Tibial nerve (tissue), 4 donors: Measurements from ENCODE around the gene TXNDC8. TPM values are rescaled to one million over a fixed set of nuclear protein-coding genes. Genes with fewer than 3 reads are reported as not detected.

ENCODE experiments used
- DNase-seq, 2 donors: peaks; one replicate each; pipeline ENCODE4 v3.0.0-alpha.2; 2019; ENCODE audit warnings: low spot score in 2 of 2
- H3K27ac ChIP-seq, 4 donors: fragments of 200-600 bp; sonication (generic) in 3 of 4; one replicate each; pipeline ENCODE4 v1.5.1; 2017 to 2019; ENCODE audit warnings: mild to moderate bottlenecking in 1 of 4
- H3K27me3 ChIP-seq, 2 donors: fragments of 200-600 bp; sonication (generic) in 1 of 2; one replicate each; pipeline versions ENCODE4 v1.5.1 to v1.6.0; 2017 to 2019
- H3K36me3 ChIP-seq, 3 donors: fragments of 200-600 bp; sonication (generic); one replicate each; pipeline ENCODE4 v1.5.1; 2018 to 2019
- H3K4me1 ChIP-seq, 4 donors: fragments of 200-600 bp; sonication (generic) in 3 of 4; one replicate each; pipeline ENCODE4 v1.5.1; 2017 to 2019
- H3K4me3 ChIP-seq, 4 donors: fragments of 200-600 bp; sonication (generic) in 3 of 4; one replicate each; pipeline ENCODE4 v1.5.1; 2017 to 2019; ENCODE audit warnings: mild to moderate bottlenecking in 1 of 4, moderate library complexity in 1 of 4
- H3K9me3 ChIP-seq, 4 donors: fragments of 200-600 bp; sonication (generic) in 3 of 4; one replicate each; pipeline ENCODE4 v1.5.1; 2017 to 2019
- EP300 ChIP-seq, 2 donors: sonication (generic); formaldehyde crosslinking; IDR thresholded peaks; one replicate each; pipeline ENCODE4 v1.6.1; 2017; ENCODE audit warnings: antibody characterized with exemption in 2 of 2, mild to moderate bottlenecking in 1 of 2
- POLR2A ChIP-seq, 2 donors: fragments of 450-650 bp; IDR thresholded peaks; one replicate each; pipeline ENCODE4 v1.6.1; 2017; ENCODE audit warnings: antibody characterized with exemption in 2 of 2, mild to moderate bottlenecking in 2 of 2, moderate library complexity in 2 of 2
- WGBS, 2 donors: methylation state at CpG; one replicate each; pipeline ENCODE4 v1.1.5; 2018; 5-methylcytosine and 5-hydroxymethylcytosine counted together
- total RNA-seq, 4 donors: library from RNA; depleted of rRNA; stranded (reverse); fragments of >200 nt; gene quantifications; one replicate each; pipeline ENCODE4 v1.1.0, GENCODE V29; 2016
- TF ChIP-seq, protein P1 (sequence below), 5 experiments: fragments of 200-600 bp in 3 of 5; fragments of 450-650 bp in 2 of 5; sonication (generic) in 3 of 5; IDR thresholded peaks; one replicate each; pipeline ENCODE4 v1.5.1; 2016 to 2019; ENCODE audit warnings: antibody characterized with exemption in 5 of 5, mild to moderate bottlenecking in 3 of 5, moderate library complexity in 2 of 5

The TXNDC8 gene
- total RNA-seq, 4 donors from 2014 or later, result not detected

DNA sequence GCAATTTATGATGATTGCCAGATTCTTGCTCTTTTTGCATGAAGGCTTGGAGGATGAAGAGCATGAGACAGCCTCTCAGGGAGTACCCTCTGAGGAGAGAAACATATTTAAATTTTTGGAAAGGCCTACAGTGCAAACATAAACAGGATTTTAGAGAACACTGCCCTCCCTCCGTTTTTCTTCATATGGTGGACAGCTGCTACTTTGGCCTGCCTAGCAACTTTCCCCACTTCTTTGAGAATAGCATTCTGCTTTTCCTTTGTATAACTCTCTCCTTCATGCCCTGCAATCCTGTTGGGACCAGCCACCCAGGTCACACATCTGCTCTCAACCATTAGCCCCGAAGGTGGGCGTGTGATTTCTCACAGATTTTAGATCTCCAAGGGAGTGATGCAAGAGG is 60.9 kb downstream of the TXNDC8 start:
- Histone ChIP-seq H3K9me3 (no peaks in the 10 kb centered on the region), H3K36me3 (no peaks in the 10 kb centered on the region), H3K4me3 (no peak overlapping the region), H3K4me1 (no peaks in the 10 kb centered on the region), H3K27ac (no peak overlapping the region), H3K27me3 (no peaks in the 10 kb centered on the region)
- 50 to 68% methylated on average over 3 of the region's 3 CpGs for WGBS, 2 donors
- TF ChIP-seq EP300 (IDR thresholded peaks at IDR 0.05), result no peak
- TF ChIP-seq, protein P1, sequence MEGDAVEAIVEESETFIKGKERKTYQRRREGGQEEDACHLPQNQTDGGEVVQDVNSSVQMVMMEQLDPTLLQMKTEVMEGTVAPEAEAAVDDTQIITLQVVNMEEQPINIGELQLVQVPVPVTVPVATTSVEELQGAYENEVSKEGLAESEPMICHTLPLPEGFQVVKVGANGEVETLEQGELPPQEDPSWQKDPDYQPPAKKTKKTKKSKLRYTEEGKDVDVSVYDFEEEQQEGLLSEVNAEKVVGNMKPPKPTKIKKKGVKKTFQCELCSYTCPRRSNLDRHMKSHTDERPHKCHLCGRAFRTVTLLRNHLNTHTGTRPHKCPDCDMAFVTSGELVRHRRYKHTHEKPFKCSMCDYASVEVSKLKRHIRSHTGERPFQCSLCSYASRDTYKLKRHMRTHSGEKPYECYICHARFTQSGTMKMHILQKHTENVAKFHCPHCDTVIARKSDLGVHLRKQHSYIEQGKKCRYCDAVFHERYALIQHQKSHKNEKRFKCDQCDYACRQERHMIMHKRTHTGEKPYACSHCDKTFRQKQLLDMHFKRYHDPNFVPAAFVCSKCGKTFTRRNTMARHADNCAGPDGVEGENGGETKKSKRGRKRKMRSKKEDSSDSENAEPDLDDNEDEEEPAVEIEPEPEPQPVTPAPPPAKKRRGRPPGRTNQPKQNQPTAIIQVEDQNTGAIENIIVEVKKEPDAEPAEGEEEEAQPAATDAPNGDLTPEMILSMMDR (IDR thresholded peaks at IDR 0.05), result no peak
- TF ChIP-seq POLR2A (IDR thresholded peaks at IDR 0.05), result no peak
- no peak for DNase-seq

DNA sequence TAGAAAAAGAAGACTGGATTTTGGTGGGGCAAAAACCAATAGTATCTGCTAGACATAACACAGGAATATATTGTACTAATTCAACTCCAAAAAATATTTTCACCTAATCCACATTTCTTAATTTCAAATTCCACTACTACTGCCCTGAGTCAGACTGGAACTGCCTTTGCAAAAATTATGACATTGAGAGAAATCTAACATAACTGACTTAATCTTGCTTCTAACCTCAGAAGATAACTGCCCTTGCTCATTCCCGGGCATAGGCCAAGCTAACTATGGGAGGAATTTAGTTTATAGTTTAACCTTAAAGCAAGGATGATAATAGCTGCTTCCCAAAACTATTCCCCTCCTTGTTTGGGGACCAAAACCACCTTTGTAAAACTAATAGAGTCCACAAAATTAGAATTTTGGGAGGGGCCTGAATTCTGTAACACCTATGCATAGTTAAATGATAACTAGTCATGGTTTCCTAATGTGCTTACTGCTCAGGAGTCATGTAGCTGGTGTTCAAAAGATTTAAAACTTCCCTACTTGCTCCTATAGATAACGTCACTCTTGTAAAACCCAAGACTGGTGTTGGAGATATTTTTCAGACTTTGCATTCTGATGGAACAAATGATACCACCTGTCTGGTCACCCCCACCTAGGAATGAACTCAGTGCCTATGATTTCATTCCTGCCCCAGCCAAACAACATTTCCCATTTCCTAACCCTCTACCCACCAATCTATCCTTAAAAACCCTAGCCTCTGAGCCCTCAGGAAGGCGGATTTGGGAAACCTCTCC is 67.3 kb downstream of the TXNDC8 start:
- no peaks in the 10 kb centered on the region for H3K36me3 ChIP-seq
- no peaks in the 10 kb centered on the region for H3K27me3 ChIP-seq
- no peak overlapping the region for H3K27ac ChIP-seq
- TF ChIP-seq, protein P1 (IDR thresholded peaks at IDR 0.05), result no peak
- TF ChIP-seq EP300 (IDR thresholded peaks at IDR 0.05), result no peak
- TF ChIP-seq POLR2A (IDR thresholded peaks at IDR 0.05), result no peak
- no peak for DNase-seq
- H3K4me3 ChIP-seq, result no peak overlapping the region
- WGBS, 2 donors, result 85 to 91% methylated on average over 3 of the region's 3 CpGs
- H3K4me1 ChIP-seq, result no peaks in the 10 kb centered on the region
- no peaks in the 10 kb centered on the region for H3K9me3 ChIP-seq

GRCh38 chr9:110266795-110267194 is 70.9 kb downstream of the TXNDC8 start:
- Histone ChIP-seq H3K36me3 (no peaks in the 10 kb centered on the region), H3K4me3 (no peak overlapping the region), H3K9me3 (no peaks in the 10 kb centered on the region), H3K27me3 (no peaks in the 10 kb centered on the region), H3K4me1 (no peaks in the 10 kb centered on the region), H3K27ac (no peak overlapping the region)
- TF ChIP-seq POLR2A (IDR thresholded peaks at IDR 0.05) (no peak), EP300 (IDR thresholded peaks at IDR 0.05) (no peak)
- TF ChIP-seq, protein P1 (IDR thresholded peaks at IDR 0.05), result no peak
- WGBS, 2 donors, result 46 to 73% methylated on average over 1 of the region's 1 CpG
- no peak for DNase-seq

GRCh38 chr9:110261632-110262031 is 76.0 kb downstream of the TXNDC8 start:
- DNase-seq, result no peak
- no peaks in the 10 kb centered on the region for H3K27me3 ChIP-seq
- no peak overlapping the region for H3K4me3 ChIP-seq
- WGBS, 2 donors, result 69 to 77% methylated on average over 5 of the region's 5 CpGs
- H3K4me1 ChIP-seq, result peaks cover 0 to 12% (median 8%) of the 10 kb centered on the region in 4 donors
- TF ChIP-seq, protein P1 (IDR thresholded peaks at IDR 0.05), result no peak
- TF ChIP-seq EP300 (IDR thresholded peaks at IDR 0.05), result no peak
- TF ChIP-seq POLR2A (IDR thresholded peaks at IDR 0.05), result no peak
- no peak overlapping the region for H3K27ac ChIP-seq
- H3K36me3 ChIP-seq, result no peaks in the 10 kb centered on the region
- H3K9me3 ChIP-seq, result no peaks in the 10 kb centered on the region

DNA sequence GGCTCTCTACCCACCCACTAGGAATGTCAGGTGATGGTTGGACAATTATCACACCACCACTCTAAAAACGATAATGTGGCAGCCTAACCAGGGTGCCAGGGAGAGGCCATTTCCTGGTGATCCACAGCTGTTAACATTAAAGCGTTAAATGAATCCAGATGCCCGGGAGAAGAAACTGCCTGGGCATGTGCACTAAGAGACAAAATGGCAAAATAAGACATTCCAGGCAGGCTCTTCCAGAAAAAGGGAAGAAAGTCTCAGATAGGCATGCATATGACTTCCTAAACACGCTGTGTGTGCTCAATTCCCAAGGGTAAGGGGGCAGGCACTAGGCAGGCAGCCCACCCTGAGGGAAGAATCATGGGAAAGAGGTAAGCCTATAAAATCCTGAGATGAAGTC is 76.8 kb downstream of the TXNDC8 start:
- TF ChIP-seq POLR2A (IDR thresholded peaks at IDR 0.05), result no peak
- no peak for TF ChIP-seq EP300 (IDR thresholded peaks at IDR 0.05)
- TF ChIP-seq, protein P1 (IDR thresholded peaks at IDR 0.05), result no peak
- no peaks in the 10 kb centered on the region for H3K36me3 ChIP-seq
- no peak for DNase-seq
- H3K27ac ChIP-seq, result no peak overlapping the region
- WGBS, 2 donors, result 35 to 40% methylated on average over 4 of the region's 4 CpGs
- no peak overlapping the region for H3K4me3 ChIP-seq
- no peaks in the 10 kb centered on the region for H3K9me3 ChIP-seq
- no peaks in the 10 kb centered on the region for H3K27me3 ChIP-seq
- H3K4me1 ChIP-seq, result peaks cover 0 to 12% (median 8%) of the 10 kb centered on the region in 4 donors
